Measurements from ENCODE around the gene PTPRB.

Gene PTPRB

GRCh38 chr12:70556179-70556869 lies 80.9 kb downstream of the PTPRB start:
- POLR2A ChIA-PET, result no interaction called here
- no peak for DNase-seq (ENCODE audit: extremely low spot score)
- CTCF ChIA-PET, result no interaction called here
- TF ChIP-seq LEF1 (IDR thresholded peaks at IDR 0.05; ENCODE audit: borderline replicate concordance), result no peak
- no peak for TF ChIP-seq BHLHE40 (IDR thresholded peaks at IDR 0.05; ENCODE audit: borderline replicate concordance)
- no peak for TF ChIP-seq FOXK2 (IDR thresholded peaks at IDR 0.05)
- TF ChIP-seq ZNF384 (IDR thresholded peaks at IDR 0.05), result no peak
- no peak for TF ChIP-seq TARDBP (IDR thresholded peaks at IDR 0.05)
- no peak for TF ChIP-seq SP1 (IDR thresholded peaks at IDR 0.05)
- no peak for TF ChIP-seq ARNT (IDR thresholded peaks at IDR 0.05)
- no peak for TF ChIP-seq L3MBTL2 (conservative IDR thresholded peaks at IDR 0.05)
- TF ChIP-seq SUZ12 (IDR thresholded peaks at IDR 0.05), result no peak
- no peak for TF ChIP-seq FOXA1 (IDR thresholded peaks at IDR 0.05)
- TF ChIP-seq FOXM1 (IDR thresholded peaks at IDR 0.05; ENCODE audit: borderline replicate concordance), result no peak
- TF ChIP-seq CTBP1 (IDR thresholded peaks at IDR 0.05; ENCODE audit: borderline replicate concordance), result no peak
- no peak for TF ChIP-seq NFRKB (IDR thresholded peaks at IDR 0.05)

GRCh38 chr12:70555081-70555480 lies 82.1 kb downstream of the PTPRB start:
- CTCF ChIA-PET, result no interaction called here
- no peak for TF ChIP-seq ELF4 (IDR thresholded peaks at IDR 0.05)
- TF ChIP-seq ZNF384 (IDR thresholded peaks at IDR 0.05), result no peak
- no peak for TF ChIP-seq SP1 (IDR thresholded peaks at IDR 0.05)
- no peak for TF ChIP-seq BHLHE40 (IDR thresholded peaks at IDR 0.05; ENCODE audit: borderline replicate concordance)
- TF ChIP-seq FOXM1 (IDR thresholded peaks at IDR 0.05; ENCODE audit: borderline replicate concordance), result no peak
- TF ChIP-seq CTBP1 (IDR thresholded peaks at IDR 0.05; ENCODE audit: borderline replicate concordance), result no peak
- TF ChIP-seq LEF1 (IDR thresholded peaks at IDR 0.05; ENCODE audit: borderline replicate concordance), result no peak
- no peak for TF ChIP-seq FOXK2 (IDR thresholded peaks at IDR 0.05)
- TF ChIP-seq PKNOX1 (IDR thresholded peaks at IDR 0.05), result no peak
- no peak for TF ChIP-seq HDGF (IDR thresholded peaks at IDR 0.05; ENCODE audit: borderline replicate concordance)
- TF ChIP-seq ARNT (IDR thresholded peaks at IDR 0.05), result no peak
- no peak for TF ChIP-seq L3MBTL2 (conservative IDR thresholded peaks at IDR 0.05)
- TF ChIP-seq SUZ12 (IDR thresholded peaks at IDR 0.05), result no peak
- POLR2A ChIA-PET, result no interaction called here

GRCh38 chr12:70553391-70553859 lies 83.8 kb downstream of the PTPRB start:
- DNase-seq (ENCODE audit: extremely low spot score), result no peak
- TF ChIP-seq SUZ12 (IDR thresholded peaks at IDR 0.05) (no peak), PKNOX1 (IDR thresholded peaks at IDR 0.05) (no peak), ARNT (IDR thresholded peaks at IDR 0.05) (no peak), CTBP1 (IDR thresholded peaks at IDR 0.05; ENCODE audit: borderline replicate concordance) (no peak), FOXM1 (IDR thresholded peaks at IDR 0.05; ENCODE audit: borderline replicate concordance) (no peak), BHLHE40 (IDR thresholded peaks at IDR 0.05; ENCODE audit: borderline replicate concordance) (no peak), NFRKB (IDR thresholded peaks at IDR 0.05) (no peak)
- ChIA-PET POLR2A (no interaction called here), CTCF (no interaction called here)

More at GRCh38 chr12:70555081-70555480, 82.1 kb downstream of the PTPRB start:
- DNase-seq (ENCODE audit: extremely low spot score), result no peak

GRCh38 chr12:70551731-70552130 lies 85.5 kb downstream of the PTPRB start:
- no peak for TF ChIP-seq FOXA1 (IDR thresholded peaks at IDR 0.05)
- TF ChIP-seq SP1 (IDR thresholded peaks at IDR 0.05), result no peak
- no peak for TF ChIP-seq HDGF (IDR thresholded peaks at IDR 0.05; ENCODE audit: borderline replicate concordance)
- TF ChIP-seq PKNOX1 (IDR thresholded peaks at IDR 0.05), result no peak
- no peak for TF ChIP-seq ELF4 (IDR thresholded peaks at IDR 0.05)
- no peak for TF ChIP-seq LEF1 (IDR thresholded peaks at IDR 0.05; ENCODE audit: borderline replicate concordance)
- TF ChIP-seq SUZ12 (IDR thresholded peaks at IDR 0.05), result no peak
- no peak for TF ChIP-seq NFRKB (IDR thresholded peaks at IDR 0.05)
- TF ChIP-seq TARDBP (IDR thresholded peaks at IDR 0.05), result no peak
- no peak for TF ChIP-seq BHLHE40 (IDR thresholded peaks at IDR 0.05; ENCODE audit: borderline replicate concordance)
- no peak for TF ChIP-seq FOXK2 (IDR thresholded peaks at IDR 0.05)
- no peak for TF ChIP-seq L3MBTL2 (conservative IDR thresholded peaks at IDR 0.05)
- TF ChIP-seq FOXM1 (IDR thresholded peaks at IDR 0.05; ENCODE audit: borderline replicate concordance), result no peak
- TF ChIP-seq ARNT (IDR thresholded peaks at IDR 0.05), result no peak
- TF ChIP-seq CTBP1 (IDR thresholded peaks at IDR 0.05; ENCODE audit: borderline replicate concordance), result no peak
- TF ChIP-seq ZNF384 (IDR thresholded peaks at IDR 0.05), result no peak
- ChIA-PET POLR2A (no interaction called here), CTCF (no interaction called here)
- DNase-seq (ENCODE audit: extremely low spot score), result no peak

GRCh38 chr12:70550180-70550577 lies 87.0 kb downstream of the PTPRB start:
- DNase-seq (ENCODE audit: extremely low spot score), result no peak
- ChIA-PET CTCF (no interaction called here), POLR2A (no interaction called here)
- no peak for TF ChIP-seq NFRKB (IDR thresholded peaks at IDR 0.05)
- no peak for TF ChIP-seq FOXK2 (IDR thresholded peaks at IDR 0.05)
- TF ChIP-seq PKNOX1 (IDR thresholded peaks at IDR 0.05), result no peak
- TF ChIP-seq TARDBP (IDR thresholded peaks at IDR 0.05), result no peak
- TF ChIP-seq ARNT (IDR thresholded peaks at IDR 0.05), result no peak
- TF ChIP-seq HDGF (IDR thresholded peaks at IDR 0.05; ENCODE audit: borderline replicate concordance), result no peak
- no peak for TF ChIP-seq FOXA1 (IDR thresholded peaks at IDR 0.05)
- no peak for TF ChIP-seq ELF4 (IDR thresholded peaks at IDR 0.05)
- no peak for TF ChIP-seq BHLHE40 (IDR thresholded peaks at IDR 0.05; ENCODE audit: borderline replicate concordance)
- no peak for TF ChIP-seq SP1 (IDR thresholded peaks at IDR 0.05)
- TF ChIP-seq L3MBTL2 (conservative IDR thresholded peaks at IDR 0.05), result no peak
- no peak for TF ChIP-seq CTBP1 (IDR thresholded peaks at IDR 0.05; ENCODE audit: borderline replicate concordance)
- no peak for TF ChIP-seq FOXM1 (IDR thresholded peaks at IDR 0.05; ENCODE audit: borderline replicate concordance)
- TF ChIP-seq ZNF384 (IDR thresholded peaks at IDR 0.05), result no peak
- no peak for TF ChIP-seq SUZ12 (IDR thresholded peaks at IDR 0.05)
- no peak for TF ChIP-seq LEF1 (IDR thresholded peaks at IDR 0.05; ENCODE audit: borderline replicate concordance)

All from HEK293T (cell line).